Neural cell (in vitro differentiated cells): Measurements from ENCODE around the gene PNPLA3. TPM values are rescaled to one million over a fixed set of nuclear protein-coding genes. Genes with fewer than 3 reads are reported as not detected.

Experiments
- H2AFZ ChIP-seq: fragments of 200-600, 300-800 bp; sonication (generic), shearing (Covaris generic); 2 replicates; pipeline ENCODE4 v1.6.0; 2014; ENCODE audit warnings: low read depth, mild to moderate bottlenecking, antibody characterized with exemption, low read length, moderate library complexity
- H3F3A ChIP-seq: fragments of 200-600 bp; shearing (Covaris generic); 2 replicates; pipeline ENCODE4 v1.6.1; 2016; ENCODE audit warnings: mild to moderate bottlenecking, moderate library complexity, mixed read lengths, antibody characterized with exemption, low read length; ENCODE audit not compliant: insufficient read depth, poor library complexity, severe bottlenecking
- H3K27ac ChIP-seq: fragments of 200-600, 300-800 bp; sonication (generic), shearing (Covaris generic); 2 replicates; pipeline ENCODE4 v1.5.1; 2014; ENCODE audit warnings: mild to moderate bottlenecking, low read length, moderate library complexity
- H3K27me3 ChIP-seq: fragments of 300-800, 200-600 bp; sonication (generic), shearing (Covaris generic); 2 replicates; pipeline ENCODE4 v1.6.0; 2014; ENCODE audit warnings: mild to moderate bottlenecking, low read depth, low read length, moderate library complexity; ENCODE audit not compliant: insufficient read depth
- H3K36me3 ChIP-seq: fragments of 300-800, 200-600 bp; sonication (generic), shearing (Covaris generic); 2 replicates; pipeline ENCODE4 v1.5.1; 2014; ENCODE audit warnings: mild to moderate bottlenecking, antibody characterized with exemption, low read length, moderate library complexity; ENCODE audit not compliant: insufficient read depth
- H3K4me2 ChIP-seq: fragments of 300-800, 200-600 bp; sonication (generic), shearing (Covaris generic); 2 replicates; pipeline ENCODE4 v1.6.0; 2014; ENCODE audit warnings: mild to moderate bottlenecking, low read length
- H3K4me3 ChIP-seq: fragments of 300-800, 200-600 bp; sonication (generic), shearing (Covaris generic); 2 replicates; pipeline ENCODE4 v1.5.1; 2014; ENCODE audit warnings: mild to moderate bottlenecking, low read length, moderate library complexity
- H3K79me2 ChIP-seq: fragments of 200-600 bp; shearing (Covaris generic); replicated peaks from 2 replicates; pipeline ENCODE4 v1.6.0; 2014; ENCODE audit warnings: mild to moderate bottlenecking, low read length, moderate library complexity; ENCODE audit not compliant: insufficient read depth
- H3K9ac ChIP-seq: fragments of 300-800, 200-600 bp; sonication (generic), shearing (Covaris generic); 2 replicates; pipeline ENCODE4 v1.6.1; 2016; ENCODE audit warnings: mild to moderate bottlenecking, low read length, mixed read lengths
- H3K9me2 ChIP-seq: fragments of 200-600 bp; shearing (Covaris generic); 2 replicates; pipeline ENCODE4 v1.6.1; 2016; ENCODE audit warnings: mild to moderate bottlenecking, low read length, mixed read lengths; ENCODE audit not compliant: insufficient read depth
- H3K9me3 ChIP-seq: fragments of 200-600, 300-800 bp; sonication (generic), shearing (Covaris generic); 2 replicates; pipeline ENCODE4 v1.6.1; 2016; ENCODE audit warnings: mild to moderate bottlenecking, mixed run types, low read length, moderate library complexity, mixed read lengths
- H4K20me1 ChIP-seq: fragments of 200-600 bp; shearing (Covaris generic); 2 replicates; pipeline ENCODE4 v1.6.1; 2016; ENCODE audit warnings: mild to moderate bottlenecking, mixed run types; ENCODE audit not compliant: insufficient read depth
- CTCF ChIP-seq: fragments of 450-650 bp; IDR thresholded peaks from 2 replicates; pipeline ENCODE4 v1.5.1; 2014; ENCODE audit warnings: antibody characterized with exemption, mild to moderate bottlenecking, moderate library complexity; ENCODE audit not compliant: poor library complexity, severe bottlenecking
- EP300 ChIP-seq: fragments of 450-650 bp; conservative IDR thresholded peaks from 2 replicates; pipeline ENCODE4 v1.6.1; 2014; ENCODE audit warnings: antibody characterized with exemption, mild to moderate bottlenecking, moderate library complexity; ENCODE audit not compliant: poor library complexity, severe bottlenecking
- EZH2 ChIP-seq: fragments of 200-600, 300-800 bp; shearing (Covaris generic), sonication (generic); IDR thresholded peaks from 2 replicates; pipeline ENCODE4 v1.6.1; 2014; ENCODE audit warnings: antibody characterized with exemption, low read length, borderline replicate concordance, mild to moderate bottlenecking; ENCODE audit not compliant: insufficient read depth, poor library complexity, severe bottlenecking
- MXI1 ChIP-seq: fragments of 450-650 bp; conservative IDR thresholded peaks from 2 replicates; pipeline ENCODE4 v1.6.1; 2014; ENCODE audit warnings: antibody characterized with exemption, mild to moderate bottlenecking; ENCODE audit not compliant: poor library complexity, severe bottlenecking
- POLR2AphosphoS5 ChIP-seq: IDR thresholded peaks from 2 replicates; pipeline ENCODE4 v1.6.1; 2012
- RAD21 ChIP-seq: fragments of 450-650 bp; conservative IDR thresholded peaks from 2 replicates; pipeline ENCODE4 v1.6.1; 2014; ENCODE audit warnings: antibody characterized with exemption, mild to moderate bottlenecking, moderate library complexity
- REST ChIP-seq: IDR thresholded peaks from 2 replicates; pipeline ENCODE4 v1.6.1; 2012; ENCODE audit warnings: borderline replicate concordance
- SMC3 ChIP-seq: fragments of 450-650 bp; conservative IDR thresholded peaks from 2 replicates; pipeline ENCODE4 v1.6.1; 2014; ENCODE audit warnings: antibody characterized with exemption, mild to moderate bottlenecking, moderate library complexity; ENCODE audit not compliant: poor library complexity
- TAF1 ChIP-seq: IDR thresholded peaks from 2 replicates; pipeline ENCODE4 v1.6.1; 2012; ENCODE audit warnings: low read depth
- polyA plus RNA-seq: library from polyadenylated mRNA; depleted of rRNA; stranded (reverse); fragments of >200 nt; gene quantifications from 2 replicates; pipeline ENCODE4 v1.2.3, GENCODE V29; 2014

The PNPLA3 gene
- polyA plus RNA-seq, 1 donor from 2014 or later: 6.5 TPM

GRCh38 chr22:43892183-43892894 lies 31.3 kb upstream of the PNPLA3 start:
- H3K9me2 ChIP-seq: no peaks in the 10 kb centered on the region
- no peaks in the 10 kb centered on the region for H4K20me1 ChIP-seq
- H3K27ac ChIP-seq: no peak overlapping the region
- H3K79me2 ChIP-seq: no peaks in the 10 kb centered on the region
- peaks cover 43% of the 10 kb centered on the region for H3K27me3 ChIP-seq
- H2AFZ ChIP-seq: no peak overlapping the region
- no peak overlapping the region for H3K9ac ChIP-seq
- no peaks in the 10 kb centered on the region for H3F3A ChIP-seq
- H3K36me3 ChIP-seq: no peaks in the 10 kb centered on the region
- TF ChIP-seq REST: no peak
- no peak for TF ChIP-seq EP300
- no peak for TF ChIP-seq MXI1
- no peak for TF ChIP-seq RAD21
- no peak for TF ChIP-seq POLR2AphosphoS5
- no peak for TF ChIP-seq SMC3
- no peak for TF ChIP-seq TAF1
- TF ChIP-seq CTCF: no peak
- no peak for TF ChIP-seq EZH2
- H3K4me2 ChIP-seq: no peak overlapping the region
- H3K4me3 ChIP-seq: peak overlapping the region; percentile 62
- no peaks in the 10 kb centered on the region for H3K9me3 ChIP-seq

- Histone ChIP-seq H3K9ac (no peak overlapping the region), H3K27ac (no peak overlapping the region), H4K20me1 (no peaks in the 10 kb centered on the region), H3K9me3 (no peaks in the 10 kb centered on the region), H3F3A (no peaks in the 10 kb centered on the region), H3K79me2 (no peaks in the 10 kb centered on the region), H3K36me3 (no peaks in the 10 kb centered on the region), H3K4me2 (no peak overlapping the region), H3K4me3 (no peak overlapping the region), H2AFZ (no peak overlapping the region), H3K9me2 (no peaks in the 10 kb centered on the region), H3K27me3 (peaks cover 43% of the 10 kb centered on the region)
- no peak for TF ChIP-seq CTCF
- TF ChIP-seq REST: no peak
- TF ChIP-seq EP300: no peak
- TF ChIP-seq EZH2: no peak
- TF ChIP-seq RAD21: no peak
- no peak for TF ChIP-seq MXI1
- TF ChIP-seq SMC3: no peak
- TF ChIP-seq POLR2AphosphoS5: no peak
- no peak for TF ChIP-seq TAF1
These were observed 30.3 kb upstream of the PNPLA3 start for GRCh38 chr22:43893266-43893665.
